Measurements from ENCODE around the gene SH2D3A. TPM values are rescaled to one million over a fixed set of nuclear protein-coding genes. Genes with fewer than 3 reads are reported as not detected.

Gene SH2D3A
- total RNA-seq, 1 experiment from 2014 or later, result 0.95 TPM

GRCh38 chr19:6791237-6791636 is 24.0 kb upstream of the SH2D3A start:
- ChIA-PET POLR2A (ENCODE audit: low non-redundant PET) (no interaction called here), CTCF (no interaction called here)
- Histone ChIP-seq H3K27me3 (replicated peaks; ENCODE audit: insufficient read depth, low read depth, low read length, poor library complexity) (no peaks in the 10 kb centered on the region), H3K9me3 (ENCODE audit: low read depth, low read length, poor library complexity, severe bottlenecking) (peaks cover 8% of the 10 kb centered on the region), H3K27ac (ENCODE audit: low read depth, low read length, poor library complexity, severe bottlenecking) (no peak overlapping the region), H3K36me3 (ENCODE audit: insufficient read depth, low read length, poor library complexity, severe bottlenecking) (peaks cover 11% of the 10 kb centered on the region), H3K4me3 (ENCODE audit: low read depth, low read length, poor library complexity, severe bottlenecking) (no peak overlapping the region), H3K4me1 (ENCODE audit: insufficient read depth, low read length, poor library complexity, severe bottlenecking) (peaks cover 22% of the 10 kb centered on the region)
- no peak for TF ChIP-seq CTCF (conservative IDR thresholded peaks at IDR 0.05; ENCODE audit: low read depth, low read length)
- no peak for TF ChIP-seq EZH2 (IDR thresholded peaks at IDR 0.05; ENCODE audit: borderline replicate concordance, low read depth, low read length, poor library complexity, severe bottlenecking)
- intact Hi-C loops (cut with micrococcal nuclease; ENCODE audit: unreplicated experiment), result no loop called here
- no TSS peak for BruUV-seq (replicated peaks)
- DNase-seq (ENCODE audit: low spot score), result no peak

GRCh38 chr19:6790194-6791128 is 23.2 kb upstream of the SH2D3A start:
- intact Hi-C loops (cut with micrococcal nuclease; ENCODE audit: unreplicated experiment), result no loop called here
- TF ChIP-seq EZH2 (IDR thresholded peaks at IDR 0.05; ENCODE audit: borderline replicate concordance, low read depth, low read length, poor library complexity, severe bottlenecking), result no peak
- TF ChIP-seq CTCF (conservative IDR thresholded peaks at IDR 0.05; ENCODE audit: low read depth, low read length), result no peak
- DNase-seq (ENCODE audit: low spot score), result peak; percentile 83
- Histone ChIP-seq H3K4me3 (ENCODE audit: low read depth, low read length, poor library complexity, severe bottlenecking) (no peak overlapping the region), H3K27me3 (replicated peaks; ENCODE audit: insufficient read depth, low read depth, low read length, poor library complexity) (no peaks in the 10 kb centered on the region), H3K9me3 (ENCODE audit: low read depth, low read length, poor library complexity, severe bottlenecking) (peaks cover 8% of the 10 kb centered on the region), H3K4me1 (ENCODE audit: insufficient read depth, low read length, poor library complexity, severe bottlenecking) (peaks cover 22% of the 10 kb centered on the region), H3K27ac (ENCODE audit: low read depth, low read length, poor library complexity, severe bottlenecking) (peak overlapping the region; percentile 62), H3K36me3 (ENCODE audit: insufficient read depth, low read length, poor library complexity, severe bottlenecking) (peaks cover 11% of the 10 kb centered on the region)
- ChIA-PET POLR2A (ENCODE audit: low non-redundant PET) (interaction anchor here (0.6 kb wide), 1 partner anchor 73 kb away, joined by 7 read pairs; no protein-coding TSS in a partner anchor), CTCF (no interaction called here)
- no TSS peak for BruUV-seq (replicated peaks)

GRCh38 chr19:6788896-6789295 is 21.7 kb upstream of the SH2D3A start:
- H3K27ac ChIP-seq (ENCODE audit: low read depth, low read length, poor library complexity, severe bottlenecking), result no peak overlapping the region
- ChIA-PET CTCF (no interaction called here), POLR2A (ENCODE audit: low non-redundant PET) (no interaction called here)
- H3K4me1 ChIP-seq (ENCODE audit: insufficient read depth, low read length, poor library complexity, severe bottlenecking), result peaks cover 22% of the 10 kb centered on the region
- H3K36me3 ChIP-seq (ENCODE audit: insufficient read depth, low read length, poor library complexity, severe bottlenecking), result peaks cover 5% of the 10 kb centered on the region
- no peak for DNase-seq (ENCODE audit: low spot score)
- BruUV-seq (replicated peaks), result no TSS peak
- TF ChIP-seq EZH2 (IDR thresholded peaks at IDR 0.05; ENCODE audit: borderline replicate concordance, low read depth, low read length, poor library complexity, severe bottlenecking) (no peak), CTCF (conservative IDR thresholded peaks at IDR 0.05; ENCODE audit: low read depth, low read length) (no peak)
- intact Hi-C loops (cut with micrococcal nuclease; ENCODE audit: unreplicated experiment), result no loop called here
- no peaks in the 10 kb centered on the region for H3K9me3 ChIP-seq (ENCODE audit: low read depth, low read length, poor library complexity, severe bottlenecking)
- H3K4me3 ChIP-seq (ENCODE audit: low read depth, low read length, poor library complexity, severe bottlenecking), result no peak overlapping the region
- no peaks in the 10 kb centered on the region for H3K27me3 ChIP-seq (replicated peaks; ENCODE audit: insufficient read depth, low read depth, low read length, poor library complexity)

All from A673 (cell line).